ENCODE results near the gene CPED1.

- TF ChIP-seq CTCF (conservative IDR thresholded peaks at IDR 0.05; ENCODE audit: low read depth, low read length) (no peak), EZH2 (IDR thresholded peaks at IDR 0.05; ENCODE audit: low read length, unreplicated experiment) (no peak)
Measured at GRCh38 chr7:121344093-121344492, 355.6 kb downstream of the CPED1 start.

Data from PC-3 (cell line).